HEK293T (cell line): Measurements from ENCODE around the gene ITGAE.

Experiments used
- CTCF ChIA-PET: fragments of 350-600 bp; formaldehyde crosslinking; extraction: SDS; loops from one replicate; lab custom pipeline; 2021; ENCODE audit warnings: antibody characterized with exemption, inconsistent platforms; lab: Yijun Ruan, JAX
- POLR2A ChIA-PET: fragments of 350-600 bp; formaldehyde crosslinking; extraction: SDS; loops from one replicate; lab custom pipeline; 2020; ENCODE audit warnings: antibody characterized with exemption, inconsistent platforms; lab: Yijun Ruan, JAX
- DNase-seq: peaks from one replicate; pipeline ENCODE4 v3.0.0; 2012; ENCODE audit warnings: mixed read lengths; ENCODE audit errors: extremely low spot score
- ARNT ChIP-seq: fragments of 450-650 bp; IDR thresholded peaks from 2 replicates; pipeline ENCODE4 v1.6.1; 2017; ENCODE audit warnings: mild to moderate bottlenecking
- BHLHE40 ChIP-seq: fragments of 450-650 bp; IDR thresholded peaks from 2 replicates; pipeline ENCODE4 v1.6.1; 2016; ENCODE audit warnings: mild to moderate bottlenecking, moderate library complexity, borderline replicate concordance
- CTBP1 ChIP-seq: fragments of 450-650 bp; IDR thresholded peaks from 2 replicates; pipeline ENCODE4 v1.6.1; 2016; ENCODE audit warnings: borderline replicate concordance
- ELF4 ChIP-seq: fragments of 450-650 bp; IDR thresholded peaks from 2 replicates; pipeline ENCODE4 v1.6.1; 2017; ENCODE audit warnings: antibody characterized with exemption
- FOXA1 ChIP-seq: fragments of 450-650 bp; IDR thresholded peaks from 2 replicates; pipeline ENCODE4 v1.6.1; 2016; ENCODE audit warnings: mild to moderate bottlenecking
- FOXK2 ChIP-seq: fragments of 450-650 bp; IDR thresholded peaks from 2 replicates; pipeline ENCODE4 v1.6.1; 2016; ENCODE audit warnings: mild to moderate bottlenecking
- FOXM1 ChIP-seq: fragments of 450-650 bp; IDR thresholded peaks from 2 replicates; pipeline ENCODE4 v1.6.1; 2017; ENCODE audit warnings: mild to moderate bottlenecking, borderline replicate concordance
- HDGF ChIP-seq: fragments of 450-650 bp; IDR thresholded peaks from 2 replicates; pipeline ENCODE4 v1.6.1; 2017; ENCODE audit warnings: antibody characterized with exemption, borderline replicate concordance
- L3MBTL2 ChIP-seq: fragments of 450-650 bp; conservative IDR thresholded peaks from 2 replicates; pipeline ENCODE4 v1.6.1; 2016; ENCODE audit warnings: mild to moderate bottlenecking
- LEF1 ChIP-seq: fragments of 450-650 bp; IDR thresholded peaks from 2 replicates; pipeline ENCODE4 v1.6.1; 2017; ENCODE audit warnings: mild to moderate bottlenecking, borderline replicate concordance
- NFRKB ChIP-seq: fragments of 450-650 bp; IDR thresholded peaks from 2 replicates; pipeline ENCODE4 v1.6.1; 2016; ENCODE audit warnings: mild to moderate bottlenecking, moderate library complexity
- PKNOX1 ChIP-seq: fragments of 450-650 bp; IDR thresholded peaks from 2 replicates; pipeline ENCODE4 v1.6.1; 2016
- SP1 ChIP-seq: fragments of 450-650 bp; IDR thresholded peaks from 2 replicates; pipeline ENCODE4 v1.6.1; 2017
- SUZ12 ChIP-seq: fragments of 450-650 bp; IDR thresholded peaks from 2 replicates; pipeline ENCODE4 v1.6.1; 2016; ENCODE audit warnings: mild to moderate bottlenecking
- TARDBP ChIP-seq: fragments of 450-650 bp; IDR thresholded peaks from 2 replicates; pipeline ENCODE4 v1.6.1; 2016
- ZNF384 ChIP-seq: fragments of 450-650 bp; IDR thresholded peaks from 2 replicates; pipeline ENCODE4 v1.6.1; 2016

The ITGAE gene

GRCh38 chr17:3669085-3669347, 132.0 kb downstream of the ITGAE start:
- no peak for TF ChIP-seq HDGF
- no peak for TF ChIP-seq FOXA1
- no peak for TF ChIP-seq SP1
- no peak for TF ChIP-seq NFRKB
- TF ChIP-seq FOXM1: no peak
- TF ChIP-seq SUZ12: no peak
- no peak for DNase-seq
- CTCF ChIA-PET: no interaction called here
- POLR2A ChIA-PET: interaction anchor here (0.6 to 2.8 kb wide), 3 partner anchors 15 to 32 kb away, joined by 3 to 17 read pairs (median 3); partner anchors contain the start of genes CTNS and SHPK

- TF ChIP-seq BHLHE40: no peak
- TF ChIP-seq LEF1: no peak
- no peak for TF ChIP-seq NFRKB
- no peak for TF ChIP-seq TARDBP
- TF ChIP-seq L3MBTL2: no peak
- no peak for TF ChIP-seq FOXM1
- TF ChIP-seq SUZ12: no peak
- TF ChIP-seq ARNT: no peak
- POLR2A ChIA-PET: interaction anchor here (0.6 to 2.8 kb wide), 6 partner anchors 14 to 55 kb away, joined by 3 to 17 read pairs (median 3); partner anchors contain the start of genes CTNS, HASPIN and SHPK
- DNase-seq: peak; percentile 100
- CTCF ChIA-PET: no interaction called here
Measured at GRCh38 chr17:3668279-3669084, 132.5 kb downstream of the ITGAE start, which contains the start of the genes EMC6 and TAX1BP3. EMC6 (plus strand) TSS chr17:3668812; CDS start chr17:3669147, 335 bp downstream. TAX1BP3 (minus strand) TSS chr17:3668578; CDS start chr17:3668526, 52 bp downstream.

- TF ChIP-seq FOXM1 (no peak), L3MBTL2 (no peak), ARNT (no peak), SUZ12 (no peak), ELF4 (no peak), SP1 (no peak), TARDBP (no peak), PKNOX1 (no peak), CTBP1 (no peak), HDGF (no peak), FOXA1 (no peak)
- POLR2A ChIA-PET: interaction anchor here (0.7 to 2.8 kb wide), 4 partner anchors 20 to 56 kb away, joined by 3 to 17 read pairs (median 4); partner anchors contain the start of genes CTNS, HASPIN and SHPK
- DNase-seq: peak; percentile 67
- CTCF ChIA-PET: interaction anchor here (0.7 to 0.8 kb wide), 2 partner anchors 15 to 70 kb away, joined by 3 to 4 read pairs; no protein-coding TSS in a partner anchor
Measured at GRCh38 chr17:3667366-3668278, 133.4 kb downstream of the ITGAE start.

- ChIA-PET POLR2A (interaction anchor here (2.8 kb wide), 1 partner anchor 30 kb away, joined by 17 read pairs; the partner anchor contains the start of genes CTNS and SHPK), CTCF (no interaction called here)
- DNase-seq: no peak
- no peak for TF ChIP-seq BHLHE40
- no peak for TF ChIP-seq FOXK2
- no peak for TF ChIP-seq CTBP1
- TF ChIP-seq NFRKB: no peak
- TF ChIP-seq TARDBP: no peak
Measured at GRCh38 chr17:3666516-3666915, 134.5 kb downstream of the ITGAE start.

- TF ChIP-seq L3MBTL2: no peak
- no peak for TF ChIP-seq LEF1
- TF ChIP-seq ARNT: no peak
- TF ChIP-seq FOXA1: no peak
- TF ChIP-seq ZNF384: no peak
- no peak for TF ChIP-seq NFRKB
- no peak for TF ChIP-seq FOXM1
- no peak for TF ChIP-seq SP1
- no peak for TF ChIP-seq HDGF
- no peak for TF ChIP-seq CTBP1
- TF ChIP-seq PKNOX1: no peak
- TF ChIP-seq TARDBP: no peak
- TF ChIP-seq BHLHE40: no peak
- no peak for TF ChIP-seq ELF4
- no peak for TF ChIP-seq SUZ12
- ChIA-PET POLR2A (no interaction called here), CTCF (no interaction called here)
- no peak for DNase-seq
Measured at GRCh38 chr17:3665834-3666233, 135.2 kb downstream of the ITGAE start.
